Progenitor cell of endocrine pancreas (in vitro differentiated cells): Measurements from ENCODE around the gene ZAR1. TPM values are rescaled to one million over a fixed set of nuclear protein-coding genes. Genes with fewer than 3 reads are reported as not detected.

Source experiments
- DNase-seq: peaks from one replicate; pipeline ENCODE4 v3.0.0; 2021; ENCODE audit warnings: low spot score; ENCODE audit not compliant: unreplicated experiment
- H3K27ac Mint-ChIP-seq: 2 replicates; pipeline ENCODE4 v1.8.0; 2021; ENCODE audit warnings: mild to moderate bottlenecking, moderate library complexity, mixed read lengths
- H3K27me3 Mint-ChIP-seq: 2 replicates; pipeline ENCODE4 v1.8.0; 2021; ENCODE audit warnings: mixed read lengths
- H3K36me3 Mint-ChIP-seq: 2 replicates; pipeline ENCODE4 v1.8.0; 2022; ENCODE audit warnings: mixed read lengths; ENCODE audit not compliant: insufficient read depth
- H3K4me1 Mint-ChIP-seq: 2 replicates; pipeline ENCODE4 v1.8.0; 2021; ENCODE audit warnings: low read depth, mixed read lengths
- H3K4me3 Mint-ChIP-seq: 2 replicates; pipeline ENCODE4 v1.8.0; 2021; ENCODE audit warnings: low read depth, mild to moderate bottlenecking, moderate library complexity, mixed read lengths
- H3K9me3 Mint-ChIP-seq: 2 replicates; pipeline ENCODE4 v1.8.0; 2021; ENCODE audit warnings: low read depth, mixed read lengths
- CTCF ChIP-seq: fragments of 200-600 bp; sonication (generic); IDR thresholded peaks from one replicate; pipeline ENCODE4 v1.5.0; 2021; ENCODE audit warnings: antibody characterized with exemption, mild to moderate bottlenecking; ENCODE audit not compliant: unreplicated experiment
- total RNA-seq: library from RNA; stranded (reverse); gene quantifications from 2 replicates; pipeline ENCODE4 v1.2.1, GENCODE V29; 2021

Gene ZAR1
- total RNA-seq, 1 donor from 2014 or later: not detected

DNA sequence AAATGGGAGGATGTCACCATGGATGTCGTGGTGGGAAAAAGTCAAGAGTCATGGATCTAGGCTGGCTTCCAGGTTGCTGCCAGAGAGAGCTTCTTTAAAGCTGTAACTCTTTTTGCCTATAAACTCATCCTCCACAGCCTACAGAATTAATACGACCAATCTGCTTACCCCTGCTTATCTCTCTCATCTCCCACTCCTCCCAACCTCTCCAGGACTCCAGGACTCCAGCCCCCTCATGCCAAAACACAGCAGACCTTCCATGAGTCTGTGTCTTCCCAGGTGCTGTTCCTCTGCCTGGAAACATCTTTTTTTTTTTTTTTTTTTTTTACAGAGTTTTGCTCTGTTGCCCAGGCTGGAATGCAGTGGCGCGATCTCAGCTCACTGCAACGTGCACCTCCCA is 22.2 kb upstream of the ZAR1 start:
- peaks cover 5% of the 10 kb centered on the region for H3K27me3 Mint-ChIP-seq
- no peak overlapping the region for H3K27ac Mint-ChIP-seq
- H3K4me3 Mint-ChIP-seq: no peak overlapping the region
- DNase-seq: no peak
- peaks cover 5% of the 10 kb centered on the region for H3K4me1 Mint-ChIP-seq
- H3K9me3 Mint-ChIP-seq: no peaks in the 10 kb centered on the region
- no peaks in the 10 kb centered on the region for H3K36me3 Mint-ChIP-seq
- no peak for TF ChIP-seq CTCF

- Mint-ChIP-seq H3K9me3 (no peaks in the 10 kb centered on the region), H3K36me3 (no peaks in the 10 kb centered on the region), H3K27ac (no peak overlapping the region), H3K4me3 (no peak overlapping the region), H3K4me1 (peaks cover 5% of the 10 kb centered on the region), H3K27me3 (peaks cover 5% of the 10 kb centered on the region)
- TF ChIP-seq CTCF: no peak
- DNase-seq: no peak
Measured at GRCh38 chr4:48470137-48470536, 19.9 kb upstream of the ZAR1 start.

- peaks cover 5% of the 10 kb centered on the region for H3K4me1 Mint-ChIP-seq
- H3K36me3 Mint-ChIP-seq: no peaks in the 10 kb centered on the region
- H3K27ac Mint-ChIP-seq: no peak overlapping the region
- H3K27me3 Mint-ChIP-seq: peaks cover 8% of the 10 kb centered on the region
- H3K9me3 Mint-ChIP-seq: no peaks in the 10 kb centered on the region
- DNase-seq: no peak
- TF ChIP-seq CTCF: no peak
- H3K4me3 Mint-ChIP-seq: no peak overlapping the region
Measured at GRCh38 chr4:48470570-48470969, 19.5 kb upstream of the ZAR1 start.

- no peaks in the 10 kb centered on the region for H3K9me3 Mint-ChIP-seq
- DNase-seq: no peak
- H3K36me3 Mint-ChIP-seq: no peaks in the 10 kb centered on the region
- H3K27ac Mint-ChIP-seq: no peak overlapping the region
- peaks cover 12% of the 10 kb centered on the region for H3K27me3 Mint-ChIP-seq
- TF ChIP-seq CTCF: no peak
- H3K4me1 Mint-ChIP-seq: peaks cover 5% of the 10 kb centered on the region
- H3K4me3 Mint-ChIP-seq: no peak overlapping the region
Measured at GRCh38 chr4:48472794-48473193, 17.3 kb upstream of the ZAR1 start.

- Mint-ChIP-seq H3K36me3 (no peaks in the 10 kb centered on the region), H3K27ac (no peak overlapping the region), H3K27me3 (peaks cover 12% of the 10 kb centered on the region), H3K4me1 (no peaks in the 10 kb centered on the region), H3K9me3 (no peaks in the 10 kb centered on the region), H3K4me3 (no peak overlapping the region)
- TF ChIP-seq CTCF: no peak
- no peak for DNase-seq
Measured at GRCh38 chr4:48475770-48476169, 14.3 kb upstream of the ZAR1 start.
